Measurements from ENCODE around the gene RWDD1.
"Not testable (repeated sequence)": the region's sequence is repeated elsewhere in the genome, so short reads cannot be mapped to it uniquely, and the experiment has no call there.

The RWDD1 gene

DNA sequence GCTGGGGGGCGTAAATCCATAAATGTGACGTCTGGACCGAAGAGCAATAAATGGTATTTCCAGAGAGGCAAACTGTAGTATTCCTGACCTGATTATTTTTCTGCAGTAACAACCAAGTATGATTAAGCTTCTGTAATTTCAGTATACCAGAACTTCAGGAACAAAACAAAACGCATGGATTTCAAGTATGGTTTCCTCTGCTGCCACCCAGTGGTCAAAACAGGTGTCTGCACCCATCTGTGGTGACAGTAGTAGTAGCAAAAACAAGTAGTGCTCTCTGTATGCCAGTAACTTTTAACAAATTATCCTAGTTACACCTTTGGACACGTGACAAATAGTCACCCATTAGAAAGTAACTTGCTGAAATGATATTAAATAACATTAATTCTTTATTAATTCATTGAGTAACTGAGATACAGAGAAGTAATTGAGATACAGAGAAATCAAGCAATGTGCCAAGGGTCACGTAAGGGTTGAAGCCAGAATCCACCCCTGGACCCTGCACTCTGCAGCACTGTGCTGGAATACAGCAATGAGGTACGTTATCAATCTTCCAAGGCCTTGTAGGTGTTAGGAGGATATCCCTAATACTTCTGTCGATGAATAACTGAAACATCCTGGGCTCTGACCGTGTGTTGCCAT lies 9.8 kb upstream of the RWDD1 start:
- DNase-seq, result peak in 10 of 14 donors; percentile 7 to 58 (median 34)

DNA sequence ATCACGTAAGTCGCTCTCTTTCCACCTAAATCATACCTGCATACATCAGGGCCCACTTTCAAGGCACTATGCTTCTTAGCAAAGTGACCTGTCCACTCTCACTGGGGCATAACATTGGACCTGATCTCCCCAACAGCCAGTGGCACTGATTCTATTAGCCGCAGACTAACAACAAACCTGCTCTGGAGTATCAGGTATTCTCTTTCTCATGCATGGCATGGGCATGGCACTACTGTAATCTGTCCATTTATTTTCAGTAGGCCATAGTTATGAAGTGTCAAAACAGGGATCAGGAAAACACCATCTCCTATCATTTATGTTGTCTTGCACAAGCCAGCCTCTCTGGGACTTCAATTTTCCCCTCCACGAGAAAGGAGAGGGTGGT lies 9.3 kb upstream of the RWDD1 start:
- no peak for DNase-seq

DNA sequence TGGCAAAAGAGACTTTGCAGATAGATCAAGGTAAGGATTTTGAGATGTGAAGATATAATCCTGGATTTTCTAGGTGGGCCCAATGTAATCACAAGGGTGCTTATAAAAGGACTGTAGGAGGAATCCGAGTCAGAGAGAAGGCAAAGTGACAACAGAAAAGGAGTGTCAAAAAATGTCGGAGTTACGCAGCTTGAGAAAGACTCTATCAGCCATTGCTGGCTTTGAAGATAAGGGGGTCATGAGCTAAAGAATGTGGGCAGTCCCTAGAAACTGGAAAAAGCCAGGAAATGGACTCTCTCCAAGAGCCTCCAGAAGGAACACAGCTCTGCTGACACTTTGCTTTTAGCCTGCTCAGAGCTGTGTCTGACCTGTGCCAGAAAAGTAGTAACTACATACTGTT lies 8.7 kb upstream of the RWDD1 start:
- no peak for DNase-seq

- DNase-seq, result no peak
Observed at GRCh38 chr6:116563830-116564229, 7.5 kb upstream of the RWDD1 start.

GRCh38 chr6:116564311-116564710 lies 7.0 kb upstream of the RWDD1 start:
- no peak for DNase-seq

DNA sequence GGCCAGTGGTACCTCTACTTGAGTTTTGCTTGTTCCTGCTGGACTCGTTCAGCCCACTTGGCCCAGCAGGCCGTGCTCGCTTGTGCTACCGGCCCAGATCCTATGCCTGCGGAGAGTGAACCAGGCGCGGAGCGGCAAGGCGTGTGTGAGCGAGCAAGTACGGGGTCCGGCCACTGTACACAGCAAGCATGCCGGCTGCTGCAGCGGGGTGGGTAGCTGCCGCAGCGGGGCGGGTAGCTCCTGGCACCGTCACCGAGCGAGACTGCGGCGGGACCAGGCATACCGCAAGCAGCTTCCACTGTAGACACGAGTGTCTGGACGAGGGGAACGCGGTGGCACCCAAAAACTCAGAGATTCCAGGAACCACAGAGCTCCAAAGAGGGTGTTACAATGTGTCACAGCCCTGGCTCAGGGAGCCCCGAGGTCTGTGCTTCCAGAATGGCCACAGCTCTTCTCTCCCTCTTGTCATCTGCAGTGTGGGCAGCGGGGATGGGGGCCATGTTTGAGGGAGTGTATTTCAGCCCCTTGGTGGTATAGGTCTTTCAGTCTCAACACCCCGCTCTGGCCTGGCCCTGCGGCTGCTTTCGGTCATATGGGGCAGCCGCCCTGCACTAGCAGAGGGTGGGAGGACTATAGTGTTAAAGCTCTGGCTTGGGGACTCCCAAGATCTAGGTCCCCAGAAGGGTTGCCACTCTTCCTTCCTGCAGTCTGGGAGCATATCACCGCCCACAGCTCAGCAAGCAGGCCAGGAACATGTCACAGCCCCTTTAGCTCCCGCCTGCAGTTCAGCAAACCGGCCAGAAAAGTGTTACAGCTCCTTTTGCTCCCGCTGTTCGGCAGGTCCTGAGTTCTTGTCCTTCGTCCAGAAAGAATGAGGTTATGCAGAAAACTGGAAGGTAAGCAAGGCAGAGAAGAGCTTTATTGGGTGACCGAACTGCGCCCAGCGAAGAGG lies 6.1 kb upstream of the RWDD1 start:
- DNase-seq, result peak in 9 of 14 donors; percentile 3 to 51 (median 20)

GRCh38 chr6:116568111-116568510 lies 3.2 kb upstream of the RWDD1 start:
- DNase-seq, result no peak

DNA sequence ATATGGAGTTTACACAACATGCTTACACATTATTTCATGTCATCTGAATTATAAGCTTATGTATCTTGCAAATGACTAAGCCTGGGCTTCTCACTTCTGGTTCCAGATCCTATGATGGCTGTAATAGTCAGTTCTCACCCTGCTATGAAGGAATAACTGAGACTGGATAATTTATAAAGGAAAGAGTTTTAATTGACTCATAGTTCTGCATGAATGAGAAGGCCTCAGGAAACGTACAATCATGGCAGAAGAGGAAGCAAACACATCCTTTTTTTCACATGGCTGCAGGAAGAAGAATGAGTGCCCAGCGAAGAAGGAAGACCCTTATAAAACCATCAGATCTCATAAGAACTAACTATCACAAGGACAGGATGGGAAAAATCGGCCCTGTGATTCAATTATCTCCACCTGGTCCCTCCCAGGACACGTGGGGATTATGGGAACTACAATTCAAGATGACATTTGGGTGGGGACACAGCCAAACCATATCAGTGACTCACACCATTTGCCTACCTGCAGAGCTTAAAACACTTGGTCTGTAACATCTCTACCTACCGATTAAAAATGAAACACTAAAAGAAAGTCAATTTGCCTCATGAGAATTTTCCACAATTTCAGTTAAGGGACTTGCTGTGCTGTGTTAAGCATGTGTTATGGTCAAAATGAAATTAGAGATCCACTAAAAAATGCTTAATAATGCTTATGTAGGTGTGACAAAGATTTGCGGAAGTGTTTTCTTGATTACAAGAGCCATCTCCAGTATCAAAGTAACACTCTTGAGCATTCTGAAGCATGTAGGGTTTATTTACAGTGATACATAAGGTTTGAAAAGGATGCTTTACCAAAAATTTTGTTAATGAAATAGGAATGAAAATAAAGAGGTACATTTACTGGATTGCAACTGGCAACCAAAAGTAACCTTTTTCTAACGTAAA lies 2.2 kb upstream of the RWDD1 start:
- DNase-seq, result no peak

DNA sequence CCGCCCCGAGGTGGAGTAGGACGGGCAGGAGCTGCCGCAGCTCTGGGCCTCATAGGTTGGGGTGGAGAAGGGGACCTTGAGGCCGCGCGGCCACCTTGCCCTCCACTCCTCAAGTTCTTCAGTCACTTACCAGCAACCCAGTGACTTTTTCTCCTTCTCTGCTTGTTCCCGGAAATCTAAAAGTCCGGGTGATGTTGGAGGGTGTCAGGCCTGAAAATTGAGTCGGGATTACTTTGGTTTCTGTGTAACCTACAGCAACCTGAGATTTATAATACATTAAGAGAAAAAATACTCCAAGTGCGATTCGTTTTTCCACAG lies 338 bp downstream of the RWDD1 start:
- DNase-seq, result no peak

GRCh38 chr6:116572162-116572561 lies 858 bp downstream of the RWDD1 start:
- DNase-seq, result peak in 1 of 14 donors; percentile 1

GRCh38 chr6:116575227-116575626 lies 3.9 kb downstream of the RWDD1 start:
- no peak for DNase-seq

DNA sequence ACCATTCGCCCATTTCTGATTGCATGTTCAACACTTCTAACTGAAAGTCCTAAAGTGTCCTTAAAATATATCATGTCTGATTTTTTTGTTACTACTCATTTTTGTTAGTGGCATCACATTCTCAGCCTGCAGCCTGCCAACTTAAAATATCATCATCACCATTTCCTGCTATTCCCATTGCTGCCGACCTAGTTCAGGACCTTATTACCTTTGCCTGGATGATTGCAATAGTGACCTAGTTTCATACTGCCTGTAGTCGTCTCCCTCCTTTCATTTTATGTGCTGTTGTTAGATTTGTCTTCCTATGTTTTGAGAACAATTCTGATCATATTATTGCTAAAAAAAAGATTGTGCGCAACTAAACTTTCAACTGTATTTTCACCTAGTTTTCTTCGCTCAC lies 6.2 kb downstream of the RWDD1 start:
- DNase-seq, result no peak

GRCh38 chr6:116578335-116578734 lies 7.0 kb downstream of the RWDD1 start:
- no peak for DNase-seq

GRCh38 chr6:116579143-116579542 lies 7.8 kb downstream of the RWDD1 start:
- no peak for DNase-seq

DNA sequence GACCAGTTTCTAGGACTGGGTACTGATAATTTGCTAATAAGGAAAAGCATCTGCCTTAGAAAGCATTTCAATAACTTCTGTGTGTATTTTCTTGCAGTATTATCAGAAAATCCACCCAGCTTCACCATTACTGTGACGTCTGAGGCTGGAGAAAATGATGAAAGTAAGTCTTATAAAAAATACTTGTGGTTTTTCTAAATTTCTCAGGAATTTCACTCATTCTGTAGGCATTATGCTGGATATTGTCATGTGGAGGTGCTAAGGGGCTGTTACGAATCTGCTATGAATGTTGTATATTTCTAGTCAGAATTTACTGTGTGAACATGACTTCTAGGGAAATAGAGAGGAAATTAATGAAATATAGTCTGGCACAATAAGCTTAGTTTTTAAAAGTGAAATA lies 8.9 kb downstream of the RWDD1 start:
- DNase-seq, result no peak

DNA sequence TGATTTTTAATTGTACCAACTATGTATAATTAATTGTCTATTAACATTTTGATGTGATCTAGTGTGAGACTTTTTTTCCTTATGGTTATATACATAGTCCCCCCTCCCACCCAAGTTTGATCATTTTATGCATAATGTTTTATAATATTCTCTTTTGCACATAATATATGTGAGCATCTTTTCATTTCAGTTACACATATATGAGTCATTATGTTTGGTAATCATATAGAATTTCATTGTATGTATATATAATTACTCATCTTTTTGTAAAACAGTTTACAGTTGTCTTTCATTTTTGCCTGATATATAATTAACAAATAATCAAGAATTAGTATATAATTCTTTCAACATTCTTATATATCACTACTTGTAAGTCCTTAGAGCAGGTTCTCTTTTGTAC lies 15.0 kb downstream of the RWDD1 start:
- no peak for DNase-seq

- no peak for DNase-seq
Observed at GRCh38 chr6:116586738-116587137, 15.4 kb downstream of the RWDD1 start.

- DNase-seq, result no peak
Observed at GRCh38 chr6:116595247-116595646, 23.9 kb downstream of the RWDD1 start.

DNA sequence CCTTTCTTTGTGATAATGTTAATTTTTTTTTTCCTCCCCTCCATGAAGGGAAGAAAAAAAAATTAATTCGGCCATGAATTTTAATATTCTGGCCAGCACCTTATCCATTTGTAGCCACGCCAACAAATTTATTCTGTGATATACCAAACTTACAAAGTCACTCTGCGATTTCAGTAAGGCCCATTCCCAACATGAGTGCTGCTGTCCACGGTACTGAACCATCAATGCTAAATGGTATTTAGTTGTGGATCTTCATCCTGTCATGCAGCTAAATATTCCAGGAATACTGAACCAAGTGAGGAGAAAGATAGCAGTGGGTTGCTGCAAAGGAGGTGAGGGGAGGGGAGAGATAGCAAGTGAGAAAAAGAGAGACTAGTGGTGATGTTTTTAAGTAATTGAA lies 25.5 kb downstream of the RWDD1 start:
- DNase-seq, result no peak

GRCh38 chr6:116603916-116604315 lies 32.6 kb downstream of the RWDD1 start:
- DNase-seq, result not testable (repeated sequence)

DNA sequence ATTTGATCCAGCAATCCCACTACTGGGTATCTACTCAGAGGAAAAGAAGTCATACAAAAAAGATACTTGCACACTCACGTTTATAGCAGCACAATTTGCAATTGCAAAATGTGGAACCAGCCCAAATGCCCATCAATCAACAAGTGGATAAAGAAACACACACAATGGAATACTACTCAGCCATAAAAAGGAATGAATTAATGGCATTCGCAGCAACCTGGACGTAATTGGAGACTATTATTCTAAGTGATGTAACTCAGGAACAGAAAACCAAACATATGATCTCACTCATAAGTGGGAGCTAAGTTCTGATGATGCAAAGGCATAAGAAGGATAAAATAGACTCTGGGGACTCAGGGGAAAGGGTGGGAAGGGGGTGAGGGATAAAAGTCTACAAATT lies 33.6 kb downstream of the RWDD1 start:
- DNase-seq, result not testable (repeated sequence)

GRCh38 chr6:116605935-116606334 lies 34.6 kb downstream of the RWDD1 start:
- DNase-seq, result no peak

- DNase-seq, result no peak
Observed at GRCh38 chr6:116611056-116611455, 39.8 kb downstream of the RWDD1 start.

Measured in C1 segment of cervical spinal cord (tissue), 14 donors.